GM19463 (cell line): Measurements from ENCODE around the gene HIPK3.
"Not testable (repeated sequence)": the region's sequence is repeated elsewhere in the genome, so short reads cannot be mapped to it uniquely, and the experiment has no call there.

Source experiments
- ATAC-seq: cut with Tn5 transposase; IDR thresholded peaks from one replicate; pipeline ENCODE4 v1.9.1; 2021; ENCODE audit warnings: mild to moderate bottlenecking, moderate library complexity; ENCODE audit not compliant: unreplicated experiment

HIPK3 gene

DNA sequence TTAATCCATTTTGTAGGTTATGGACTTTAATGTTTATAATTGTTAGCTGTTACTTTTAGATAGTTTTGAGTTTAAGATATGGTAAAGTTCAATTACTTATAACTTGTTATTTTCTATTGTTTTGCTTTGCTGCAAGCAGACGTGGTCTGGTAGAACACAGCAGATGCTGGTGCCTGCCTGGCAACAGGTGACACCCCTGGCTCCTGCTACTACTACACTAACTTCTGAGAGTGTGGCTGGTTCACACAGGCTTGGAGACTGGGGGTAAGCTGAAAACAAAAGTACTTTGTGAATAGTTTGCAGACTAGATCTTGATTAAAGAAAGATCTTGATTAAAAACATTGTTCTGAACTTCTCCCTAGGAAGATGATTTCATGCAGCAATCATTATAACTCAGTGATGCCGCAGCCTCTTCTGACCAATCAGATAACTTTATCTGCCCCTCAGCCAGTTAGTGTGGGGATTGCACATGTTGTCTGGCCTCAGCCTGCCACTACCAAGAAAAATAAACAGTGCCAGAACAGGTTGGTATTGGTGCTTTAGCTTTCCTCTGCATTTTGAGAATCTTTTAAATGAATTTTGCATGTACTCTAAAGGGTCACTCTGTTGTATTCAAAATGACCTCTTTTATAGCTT is 90.4 kb downstream of the HIPK3 start:
- ATAC-seq: peak; percentile 100

- ATAC-seq: no peak
Measured at GRCh38 chr11:33350287-33350686, 93.1 kb downstream of the HIPK3 start.

DNA sequence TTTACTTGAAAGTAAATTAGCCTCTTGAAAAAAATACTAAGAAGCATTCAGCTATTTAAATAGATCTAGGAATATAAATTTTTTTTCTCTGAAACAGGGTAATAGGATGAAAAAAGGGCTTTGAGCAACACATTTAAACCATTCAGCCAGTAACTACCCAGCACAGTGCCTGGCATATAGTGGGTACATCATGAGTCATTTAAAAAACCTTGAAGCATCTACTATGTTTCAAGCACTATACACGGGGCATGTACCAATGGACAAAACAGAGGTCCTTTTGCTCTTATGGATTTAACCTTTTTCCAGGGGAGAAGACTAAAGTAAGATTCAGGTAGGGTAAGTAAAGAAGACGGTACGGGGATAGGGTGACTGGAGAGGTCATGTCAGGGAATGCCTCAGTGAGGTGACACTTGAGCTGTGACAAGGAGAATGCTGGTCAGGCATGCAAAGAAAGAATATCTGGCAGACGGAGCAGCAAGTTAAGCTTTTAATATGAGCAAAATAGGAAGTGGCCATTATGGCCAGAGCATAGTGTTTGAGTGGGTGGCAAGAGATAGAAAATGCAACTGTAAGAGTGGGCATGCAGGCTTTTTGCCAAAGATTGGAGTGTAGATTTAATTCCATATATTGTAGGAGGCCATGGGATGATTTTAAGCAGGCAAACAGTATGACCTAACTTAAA is 101.1 kb downstream of the HIPK3 start:
- no peak for ATAC-seq

GRCh38 chr11:33360642-33361041 is 103.5 kb downstream of the HIPK3 start:
- no peak for ATAC-seq

GRCh38 chr11:33362051-33362910 is 105.1 kb downstream of the HIPK3 start:
- no peak for ATAC-seq

DNA sequence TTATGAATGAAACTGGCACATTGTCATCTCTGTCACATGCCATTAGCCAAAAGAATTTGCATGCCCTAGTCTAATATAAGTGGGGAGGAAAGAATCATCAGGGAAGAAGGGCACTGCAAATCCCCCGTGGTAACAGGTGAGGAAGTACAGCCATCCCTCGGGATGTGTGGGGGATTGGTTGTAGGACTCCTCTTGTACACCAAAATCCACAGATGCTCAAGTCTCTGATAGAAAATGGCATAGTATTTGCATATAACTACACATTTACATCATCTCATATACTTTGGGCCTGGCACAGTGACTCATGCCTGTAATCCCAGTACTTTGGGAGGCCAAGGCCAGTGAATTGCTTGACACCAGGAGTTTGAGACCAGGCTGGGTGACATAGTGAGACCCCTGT is 109.7 kb downstream of the HIPK3 start:
- ATAC-seq: no peak

GRCh38 chr11:33368475-33368874 is 111.3 kb downstream of the HIPK3 start:
- ATAC-seq: not testable (repeated sequence)

- ATAC-seq: no peak
Measured at GRCh38 chr11:33368931-33369330, 111.8 kb downstream of the HIPK3 start.

GRCh38 chr11:33373636-33374035 is 116.5 kb downstream of the HIPK3 start:
- ATAC-seq: no peak

DNA sequence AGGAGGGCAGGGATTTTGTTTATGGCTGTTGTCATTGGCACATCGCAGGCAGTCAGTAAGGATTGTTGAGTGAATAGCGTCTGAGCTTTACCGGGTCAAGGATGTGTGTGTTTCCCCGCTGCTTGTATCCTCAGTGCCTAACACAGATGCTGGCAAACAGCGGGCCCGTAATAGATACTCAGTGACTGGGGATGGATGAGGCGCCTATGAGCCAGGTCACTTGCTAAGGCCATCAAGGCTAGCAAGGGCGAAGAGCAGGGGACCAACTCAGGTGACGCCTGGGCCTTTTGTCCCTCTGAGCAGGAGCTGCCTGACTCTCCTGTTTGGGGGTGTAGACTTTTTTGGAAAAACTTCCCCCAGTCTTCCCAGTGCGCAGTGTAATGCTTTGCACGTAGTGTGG is 118.1 kb downstream of the HIPK3 start:
- ATAC-seq: no peak

DNA sequence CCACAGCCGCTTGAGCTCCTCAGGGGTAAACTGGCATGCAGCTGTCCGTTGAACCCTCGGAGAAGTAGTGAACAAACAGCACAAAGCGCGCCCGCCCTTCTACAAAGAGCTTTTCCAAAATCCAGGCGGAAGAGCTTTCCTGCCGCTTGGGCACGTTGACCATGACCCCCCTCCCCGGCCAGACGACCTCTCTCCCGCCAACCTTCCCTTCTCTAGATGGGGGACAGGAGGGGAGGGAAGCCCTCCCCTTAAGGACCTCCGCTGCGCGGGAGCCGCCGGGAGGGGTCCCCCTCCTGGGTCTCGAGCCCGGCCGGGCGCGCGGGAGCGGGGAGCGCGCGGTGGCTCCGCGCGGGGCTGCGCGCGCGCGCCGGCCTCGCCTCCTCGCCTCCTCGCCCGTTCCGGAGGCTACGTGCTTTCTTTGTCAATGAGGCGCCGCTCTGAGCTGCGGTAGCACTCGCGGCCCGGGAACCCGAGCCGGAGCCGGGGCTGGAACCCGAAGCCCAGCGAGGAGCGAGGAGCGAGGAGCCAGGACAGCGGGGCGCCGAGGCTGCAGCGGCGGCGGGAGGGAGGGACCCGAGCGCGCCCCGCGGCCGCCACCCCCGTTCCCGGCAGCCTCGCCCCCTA is 118.6 kb downstream of the HIPK3 start, which contains the start of gene KIAA1549L:
Gene KIAA1549L, plus strand, starts transcription at position 421 of the 624 bp plus-strand sequence.
- peak; percentile 31 for ATAC-seq

- ATAC-seq: peak; percentile 28
Measured at GRCh38 chr11:33376331-33377310, 119.4 kb downstream of the HIPK3 start.

- ATAC-seq: no peak
Measured at GRCh38 chr11:33377412-33378370, 120.5 kb downstream of the HIPK3 start.

GRCh38 chr11:33379947-33380346 is 122.8 kb downstream of the HIPK3 start:
- ATAC-seq: peak; percentile 69

GRCh38 chr11:33383075-33383919 is 126.1 kb downstream of the HIPK3 start:
- ATAC-seq: peak; percentile 25

- ATAC-seq: no peak
Measured at GRCh38 chr11:33383920-33384209, 126.7 kb downstream of the HIPK3 start.

GRCh38 chr11:33384220-33384619 is 127.0 kb downstream of the HIPK3 start:
- ATAC-seq: no peak

DNA sequence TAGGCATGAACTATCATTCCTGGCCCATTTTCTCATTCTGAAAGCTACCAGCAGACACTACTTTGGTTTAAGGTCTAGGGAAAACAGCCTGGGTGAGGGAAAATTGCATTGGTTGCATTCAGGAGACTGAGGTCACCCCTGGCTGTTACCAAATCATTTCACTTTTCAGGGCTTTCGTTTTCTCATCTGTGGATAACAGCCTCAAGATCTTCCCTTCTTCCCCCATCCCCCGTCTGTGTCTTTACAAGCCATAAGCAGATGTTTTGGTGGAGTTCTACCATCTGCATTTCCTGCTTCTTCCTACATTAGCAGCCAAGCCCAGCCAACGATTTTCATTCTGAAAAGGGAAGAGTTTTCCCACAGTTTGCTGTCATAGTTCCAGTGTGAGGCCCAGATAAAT is 130.4 kb downstream of the HIPK3 start:
- no peak for ATAC-seq
